ACC112 (cell line): Measurements from ENCODE around the gene UBE2C.
"Not testable (repeated sequence)": the region's sequence is repeated elsewhere in the genome, so short reads cannot be mapped to it uniquely, and the experiment has no call there.

Source experiments
- H2AFZ ChIP-seq: fragments of 200-600 bp; sonication (generic); one replicate; pipeline ENCODE4 v1.6.0; 2017; ENCODE audit warnings: antibody characterized with exemption, low read length; ENCODE audit not compliant: unreplicated experiment
- H3K27ac ChIP-seq: fragments of 200-600 bp; sonication (generic); 2 replicates; pipeline ENCODE4 v1.5.1; 2014; ENCODE audit warnings: low read depth, mild to moderate bottlenecking, antibody characterized with exemption, low read length, moderate library complexity
- H3K27me3 ChIP-seq: fragments of 200-600 bp; sonication (generic); 2 replicates; pipeline ENCODE4 v1.6.1; 2014; ENCODE audit warnings: mild to moderate bottlenecking, antibody characterized with exemption, low read length, moderate library complexity, mixed read lengths; ENCODE audit not compliant: insufficient read depth
- H3K36me3 ChIP-seq: fragments of 200-600 bp; sonication (generic); 2 replicates; pipeline ENCODE4 v1.6.1; 2016; ENCODE audit warnings: mild to moderate bottlenecking, antibody characterized with exemption, low read length, moderate library complexity, mixed read lengths; ENCODE audit not compliant: insufficient read depth
- H3K4me1 ChIP-seq: fragments of 200-600 bp; sonication (generic); one replicate; pipeline ENCODE4 v1.6.1; 2016; ENCODE audit warnings: low read length, mixed read lengths; ENCODE audit not compliant: insufficient read depth, unreplicated experiment, control insufficient read depth
- H3K4me3 ChIP-seq: fragments of 200-600 bp; sonication (generic); 2 replicates; pipeline ENCODE4 v1.5.1; 2014; ENCODE audit warnings: mild to moderate bottlenecking, low read depth, low read length
- H3K79me2 ChIP-seq: fragments of 200-600 bp; sonication (generic); one replicate; pipeline ENCODE4 v1.6.0; 2016; ENCODE audit warnings: low read length; ENCODE audit not compliant: control insufficient read depth, unreplicated experiment, insufficient read depth

The UBE2C gene

GRCh38 chr20:45821947-45822346 lies 9.5 kb downstream of the UBE2C start:
- no peaks in the 10 kb centered on the region for H3K79me2 ChIP-seq
- no peak overlapping the region for H3K27ac ChIP-seq
- H3K36me3 ChIP-seq, result peaks cover 2% of the 10 kb centered on the region; the same call in 1 of the 2 replicates
- peaks cover 21% of the 10 kb centered on the region for H3K4me1 ChIP-seq
- no peak overlapping the region for H3K4me3 ChIP-seq
- peaks cover 6% of the 10 kb centered on the region; the same call in 1 of the 2 replicates for H3K27me3 ChIP-seq
- H2AFZ ChIP-seq, result no peak overlapping the region

- no peak overlapping the region for H3K4me3 ChIP-seq
- no peaks in the 10 kb centered on the region for H3K79me2 ChIP-seq
- H2AFZ ChIP-seq, result no peak overlapping the region
- H3K27ac ChIP-seq, result no peak overlapping the region
- no peaks in the 10 kb centered on the region for H3K36me3 ChIP-seq
- peaks cover 12% of the 10 kb centered on the region for H3K4me1 ChIP-seq
- peaks cover 6% of the 10 kb centered on the region; the same call in 1 of the 2 replicates for H3K27me3 ChIP-seq
These were observed 10.4 kb downstream of the UBE2C start for GRCh38 chr20:45822857-45823256.

- Histone ChIP-seq H3K4me3 (peak overlapping the region; percentile 11; the same call in 1 of the 2 replicates), H3K27ac (no peak overlapping the region), H3K27me3 (peaks cover 6% of the 10 kb centered on the region; the same call in 1 of the 2 replicates), H2AFZ (no peak overlapping the region), H3K4me1 (peaks cover 11% of the 10 kb centered on the region), H3K36me3 (no peaks in the 10 kb centered on the region), H3K79me2 (no peaks in the 10 kb centered on the region)
These were observed 11.7 kb downstream of the UBE2C start for GRCh38 chr20:45823949-45824835.

GRCh38 chr20:45826381-45827019 lies 14.1 kb downstream of the UBE2C start:
- H2AFZ ChIP-seq, result peak overlapping the region; percentile 75
- H3K27me3 ChIP-seq, result peaks cover 6% of the 10 kb centered on the region; the same call in 1 of the 2 replicates
- H3K79me2 ChIP-seq, result no peaks in the 10 kb centered on the region
- no peaks in the 10 kb centered on the region for H3K36me3 ChIP-seq
- H3K27ac ChIP-seq, result no peak overlapping the region
- peaks cover 11% of the 10 kb centered on the region for H3K4me1 ChIP-seq
- no peak overlapping the region for H3K4me3 ChIP-seq

GRCh38 chr20:45827030-45827652 lies 14.7 kb downstream of the UBE2C start, which contains the start of gene TNNC2:
Gene TNNC2 (minus strand): TSS chr20:45827312. CDS start chr20:45827248, 64 bp downstream.
- Histone ChIP-seq H3K79me2 (no peaks in the 10 kb centered on the region), H2AFZ (peak within 1 kb of the TSS; percentile 75), H3K36me3 (no peaks in the 10 kb centered on the region), H3K4me3 (no peak within 1 kb of the TSS), H3K27me3 (peaks cover 6% of the 10 kb centered on the region; the same call in 1 of the 2 replicates), H3K27ac (no peak within 1 kb of the TSS), H3K4me1 (peaks cover 11% of the 10 kb centered on the region)

- H3K27ac ChIP-seq, result no peak overlapping the region
- no peaks in the 10 kb centered on the region for H3K36me3 ChIP-seq
- H3K4me1 ChIP-seq, result peaks cover 13% of the 10 kb centered on the region
These were observed 15.3 kb downstream of the UBE2C start for GRCh38 chr20:45827712-45828111.

GRCh38 chr20:45828589-45828988 lies 16.1 kb downstream of the UBE2C start:
- Histone ChIP-seq H3K4me1 (peaks cover 15% of the 10 kb centered on the region), H3K27me3 (peaks cover under 1% of the 10 kb centered on the region; the same call in 1 of the 2 replicates), H3K4me3 (no peak overlapping the region), H3K27ac (no peak overlapping the region), H3K79me2 (no peaks in the 10 kb centered on the region), H3K36me3 (no peaks in the 10 kb centered on the region), H2AFZ (no peak overlapping the region)

More at GRCh38 chr20:45827712-45828111, 15.3 kb downstream of the UBE2C start:
- Histone ChIP-seq H2AFZ (no peak overlapping the region), H3K4me3 (no peak overlapping the region), H3K27me3 (peaks cover 6% of the 10 kb centered on the region; the same call in 1 of the 2 replicates), H3K79me2 (no peaks in the 10 kb centered on the region)

- H3K27me3 ChIP-seq, H3K79me2 ChIP-seq, H2AFZ ChIP-seq, H3K27ac ChIP-seq, H3K36me3 ChIP-seq, H3K4me3 ChIP-seq: not testable (repeated sequence)
- peaks cover 17% of the 10 kb centered on the region for H3K4me1 ChIP-seq
These were observed 17.2 kb downstream of the UBE2C start for GRCh38 chr20:45829673-45830106.

GRCh38 chr20:45832619-45833018 lies 20.2 kb downstream of the UBE2C start:
- Histone ChIP-seq H3K4me3 (no peak overlapping the region), H2AFZ (no peak overlapping the region), H3K27me3 (no peaks in the 10 kb centered on the region), H3K36me3 (no peaks in the 10 kb centered on the region), H3K4me1 (peaks cover 25% of the 10 kb centered on the region), H3K27ac (peak overlapping the region; percentile 82), H3K79me2 (peaks cover 16% of the 10 kb centered on the region)
